GM23248 (cell line): ENCODE data around the gene SMCO2. TPM values are rescaled to one million over a fixed set of nuclear protein-coding genes. Genes with fewer than 3 reads are reported as not detected.

ENCODE experiments used
- DNase-seq: peaks from one replicate; pipeline ENCODE4 v3.0.0-alpha.2; 2015
- H2AFZ ChIP-seq: fragments of 200-600 bp; sonication (generic); 2 replicates; pipeline ENCODE4 v1.6.1; 2016; ENCODE audit warnings: antibody characterized with exemption
- H3F3A ChIP-seq: fragments of 200-600 bp; sonication (generic); 2 replicates; pipeline ENCODE4 v1.6.1; 2016; ENCODE audit warnings: mild to moderate bottlenecking, antibody characterized with exemption, mixed run types; ENCODE audit not compliant: insufficient read depth
- H3K27ac ChIP-seq: fragments of 200-600 bp; sonication (generic); 2 replicates; pipeline ENCODE4 v1.5.1; 2016; ENCODE audit warnings: mild to moderate bottlenecking
- H3K27me3 ChIP-seq: fragments of 200-600 bp; sonication (generic); replicated peaks from 2 replicates; pipeline ENCODE4 v1.6.1; 2016; ENCODE audit warnings: mild to moderate bottlenecking; ENCODE audit not compliant: insufficient read depth
- H3K36me3 ChIP-seq: fragments of 200-600 bp; sonication (generic); 2 replicates; pipeline ENCODE4 v1.6.1; 2016; ENCODE audit warnings: low read depth, mild to moderate bottlenecking
- H3K4me1 ChIP-seq: fragments of 200-600 bp; sonication (generic); 2 replicates; pipeline ENCODE4 v1.6.1; 2016; ENCODE audit warnings: mild to moderate bottlenecking; ENCODE audit not compliant: insufficient read depth
- H3K4me2 ChIP-seq: fragments of 200-600 bp; sonication (generic); one replicate; pipeline ENCODE4 v1.6.1; 2016; ENCODE audit warnings: mild to moderate bottlenecking; ENCODE audit not compliant: unreplicated experiment
- H3K4me3 ChIP-seq: fragments of 200-600 bp; sonication (generic); 2 replicates; pipeline ENCODE4 v1.5.1; 2016; ENCODE audit warnings: mild to moderate bottlenecking
- H3K79me2 ChIP-seq: fragments of 200-600 bp; sonication (generic); 2 replicates; pipeline ENCODE4 v1.6.1; 2016; ENCODE audit warnings: mild to moderate bottlenecking; ENCODE audit not compliant: insufficient read depth
- H3K9ac ChIP-seq: fragments of 200-600 bp; sonication (generic); 2 replicates; pipeline ENCODE4 v1.6.1; 2016; ENCODE audit warnings: mild to moderate bottlenecking
- H3K9me2 ChIP-seq: fragments of 200-600 bp; sonication (generic); 2 replicates; pipeline ENCODE4 v1.6.1; 2016; ENCODE audit warnings: mixed run types, mild to moderate bottlenecking, moderate library complexity; ENCODE audit not compliant: insufficient read depth
- H3K9me3 ChIP-seq: fragments of 200-600 bp; sonication (generic); one replicate; pipeline ENCODE4 v1.6.1; 2017; ENCODE audit warnings: low read depth
- H4K20me1 ChIP-seq: fragments of 200-600 bp; sonication (generic); 2 replicates; pipeline ENCODE4 v1.6.0; 2016; ENCODE audit not compliant: insufficient read depth
- EZH2 ChIP-seq: fragments of 200-600 bp; sonication (generic); IDR thresholded peaks from 2 replicates; pipeline ENCODE4 v1.6.1; 2018; ENCODE audit warnings: antibody characterized with exemption, mild to moderate bottlenecking; ENCODE audit not compliant: insufficient read depth, poor library complexity, severe bottlenecking
- EZH2phosphoT487 ChIP-seq: fragments of 200-600 bp; sonication (generic); IDR thresholded peaks from 2 replicates; pipeline ENCODE4 v1.6.1; 2018; ENCODE audit warnings: antibody characterized with exemption, moderate library complexity, mild to moderate bottlenecking, low read depth; ENCODE audit not compliant: insufficient read depth
- WGBS, 2 experiments: methylation state at CpG; one replicate each; pipeline ENCODE4 v1.1.6; 2015 to 2017; ENCODE audit warnings: low lambda C conversion rate in 2 of 2, low coverage in 1 of 2; ENCODE audit errors: missing lambda C conversion rate in 2 of 2; 5-methylcytosine and 5-hydroxymethylcytosine counted together
- in situ Hi-C: fragments of 300-500 bp; cut with MboI; formaldehyde crosslinking; loops from 2 replicates; pipeline ENCODE4 v1.15.0; 2020
- polyA plus RNA-seq: library from polyadenylated mRNA; unstranded; fragments of >200 nt; fragmentation: Nextera tagmentation; extraction: Ambion mirVana; gene quantifications from 2 replicates; pipeline ENCODE4 v1.2.1, GENCODE V29; 2016
- total RNA-seq: library from RNA; depleted of rRNA; stranded (reverse); fragments of >200 nt; shearing (Covaris generic); gene quantifications from 2 replicates; pipeline ENCODE4 v1.2.3, GENCODE V29; 2014

The SMCO2 gene
- total and polyA plus RNA-seq, 2 experiments from 2014 or later, result not detected

- no peaks in the 10 kb centered on the region for H3K9me3 ChIP-seq
- no peaks in the 10 kb centered on the region for H4K20me1 ChIP-seq
- in situ Hi-C loops, result no loop called here
- H3K79me2 ChIP-seq, result no peaks in the 10 kb centered on the region
- DNase-seq, result no peak
- no peaks in the 10 kb centered on the region for H3K27me3 ChIP-seq
- H2AFZ ChIP-seq, result no peak overlapping the region
- no peaks in the 10 kb centered on the region for H3K9me2 ChIP-seq
- TF ChIP-seq EZH2 (no peak), EZH2phosphoT487 (no peak)
- no peak overlapping the region for H3K9ac ChIP-seq
- 99 to 100% methylated on average over 3 of the region's 3 CpGs for WGBS, 2 experiments
- no peaks in the 10 kb centered on the region for H3F3A ChIP-seq
- H3K4me2 ChIP-seq, result no peak overlapping the region
- H3K4me1 ChIP-seq, result 0 out of 2 replicates have a peak, but pooled peaks cover 4% of the 10 kb centered on the region
- no peak overlapping the region for H3K4me3 ChIP-seq
- no peaks in the 10 kb centered on the region for H3K36me3 ChIP-seq
- H3K27ac ChIP-seq, result no peak overlapping the region
These were observed 9.1 kb downstream of the SMCO2 start for GRCh38 chr12:27455589-27455988.

- Histone ChIP-seq H3K36me3 (no peaks in the 10 kb centered on the region), H3K79me2 (no peaks in the 10 kb centered on the region), H3K27ac (no peak overlapping the region), H3K9me3 (no peaks in the 10 kb centered on the region), H3K9me2 (no peaks in the 10 kb centered on the region), H2AFZ (no peak overlapping the region), H3K4me3 (no peak overlapping the region), H3K27me3 (no peaks in the 10 kb centered on the region), H4K20me1 (no peaks in the 10 kb centered on the region), H3K9ac (no peak overlapping the region), H3K4me1 (peaks cover 5% of the 10 kb centered on the region; the same call in 1 of the 2 replicates), H3K4me2 (no peak overlapping the region), H3F3A (peaks cover 5% of the 10 kb centered on the region)
- no peak for DNase-seq
- no peak for TF ChIP-seq EZH2phosphoT487
- TF ChIP-seq EZH2, result no peak
- 87 to 95% methylated on average over 3 of the region's 3 CpGs for WGBS, 2 experiments
- in situ Hi-C loops, result no loop called here
These were observed 10.1 kb downstream of the SMCO2 start for GRCh38 chr12:27456618-27457017.

- no peaks in the 10 kb centered on the region for H3K9me3 ChIP-seq
- H3K4me2 ChIP-seq, result no peak overlapping the region
- peaks cover 24% of the 10 kb centered on the region for H3K4me1 ChIP-seq
- peak; percentile 9 for DNase-seq
- TF ChIP-seq EZH2phosphoT487 (no peak), EZH2 (no peak)
- H3K79me2 ChIP-seq, result no peaks in the 10 kb centered on the region
- H3K36me3 ChIP-seq, result no peaks in the 10 kb centered on the region
- H2AFZ ChIP-seq, result no peak overlapping the region
- H4K20me1 ChIP-seq, result no peaks in the 10 kb centered on the region
- H3F3A ChIP-seq, result peaks cover 27% of the 10 kb centered on the region
- no peaks in the 10 kb centered on the region for H3K9me2 ChIP-seq
- no peaks in the 10 kb centered on the region for H3K27me3 ChIP-seq
- 84 to 86% methylated on average over 7 of the region's 7 CpGs for WGBS, 2 experiments
- H3K9ac ChIP-seq, result no peak overlapping the region
- H3K4me3 ChIP-seq, result no peak overlapping the region
- H3K27ac ChIP-seq, result no peak overlapping the region
- in situ Hi-C loops, result no loop called here
These were observed 14.0 kb downstream of the SMCO2 start for GRCh38 chr12:27460471-27460978.

GRCh38 chr12:27462151-27462694 is 15.7 kb downstream of the SMCO2 start:
- Histone ChIP-seq H3K9me2 (no peaks in the 10 kb centered on the region), H2AFZ (peak overlapping the region; percentile 56), H3K9ac (peak overlapping the region; percentile 8; the same call in 1 of the 2 replicates), H3K27me3 (no peaks in the 10 kb centered on the region), H3F3A (peaks cover 27% of the 10 kb centered on the region), H4K20me1 (no peaks in the 10 kb centered on the region), H3K36me3 (no peaks in the 10 kb centered on the region), H3K4me1 (peaks cover 24% of the 10 kb centered on the region), H3K4me2 (peak overlapping the region; percentile 38), H3K27ac (peak overlapping the region; percentile 14; the same call in 1 of the 2 replicates), H3K79me2 (no peaks in the 10 kb centered on the region), H3K4me3 (0 out of 2 replicates have a peak overlapping the region, but pooled peaks have one; percentile 33), H3K9me3 (no peaks in the 10 kb centered on the region)
- TF ChIP-seq EZH2phosphoT487 (no peak), EZH2 (no peak)
- in situ Hi-C loops, result no loop called here
- DNase-seq, result peak; percentile 64
- WGBS, 2 experiments, result 58 to 60% methylated on average over 9 of the region's 9 CpGs
